Measurements from ENCODE around the gene AQP3.

DNA sequence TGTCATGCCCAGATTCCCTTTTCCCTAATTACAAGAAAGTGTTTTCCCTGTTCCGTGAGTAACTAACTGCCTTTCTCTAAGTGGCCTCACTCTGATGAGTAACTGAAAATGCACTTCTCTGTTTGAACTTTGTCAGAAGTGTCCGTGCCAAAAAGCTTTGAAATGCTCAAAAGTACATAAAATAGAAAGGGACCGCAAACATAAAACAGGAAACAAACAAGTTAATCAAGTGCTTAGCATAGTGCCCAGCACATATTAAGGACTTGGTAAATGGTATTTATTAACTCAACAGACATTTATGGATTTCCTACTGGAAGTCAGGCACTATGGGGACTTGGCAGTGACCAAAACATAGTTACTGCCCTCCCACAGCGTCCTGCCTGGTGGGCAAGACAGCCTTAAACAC, 22.3 kb downstream of the AQP3 start:
- TF ChIP-seq, protein P1, sequence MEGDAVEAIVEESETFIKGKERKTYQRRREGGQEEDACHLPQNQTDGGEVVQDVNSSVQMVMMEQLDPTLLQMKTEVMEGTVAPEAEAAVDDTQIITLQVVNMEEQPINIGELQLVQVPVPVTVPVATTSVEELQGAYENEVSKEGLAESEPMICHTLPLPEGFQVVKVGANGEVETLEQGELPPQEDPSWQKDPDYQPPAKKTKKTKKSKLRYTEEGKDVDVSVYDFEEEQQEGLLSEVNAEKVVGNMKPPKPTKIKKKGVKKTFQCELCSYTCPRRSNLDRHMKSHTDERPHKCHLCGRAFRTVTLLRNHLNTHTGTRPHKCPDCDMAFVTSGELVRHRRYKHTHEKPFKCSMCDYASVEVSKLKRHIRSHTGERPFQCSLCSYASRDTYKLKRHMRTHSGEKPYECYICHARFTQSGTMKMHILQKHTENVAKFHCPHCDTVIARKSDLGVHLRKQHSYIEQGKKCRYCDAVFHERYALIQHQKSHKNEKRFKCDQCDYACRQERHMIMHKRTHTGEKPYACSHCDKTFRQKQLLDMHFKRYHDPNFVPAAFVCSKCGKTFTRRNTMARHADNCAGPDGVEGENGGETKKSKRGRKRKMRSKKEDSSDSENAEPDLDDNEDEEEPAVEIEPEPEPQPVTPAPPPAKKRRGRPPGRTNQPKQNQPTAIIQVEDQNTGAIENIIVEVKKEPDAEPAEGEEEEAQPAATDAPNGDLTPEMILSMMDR (IDR thresholded peaks at IDR 0.05; ENCODE audit: low read depth, low read length) = no peak
- TF ChIP-seq EZH2phosphoT487 (IDR thresholded peaks at IDR 0.05; ENCODE audit: low read depth) = no peak

Measured in OCI-LY3 (cell line).